ENCODE results near the gene ADGRD1. TPM values are rescaled to one million over a fixed set of nuclear protein-coding genes. Genes with fewer than 3 reads are reported as not detected.
"Not testable (repeated sequence)": the region's sequence is repeated elsewhere in the genome, so short reads cannot be mapped to it uniquely, and the experiment has no call there.

ADGRD1 gene
- total and polyA plus RNA-seq, 8 donors: 1.4 to 7.3 (median 5.2) TPM

DNA sequence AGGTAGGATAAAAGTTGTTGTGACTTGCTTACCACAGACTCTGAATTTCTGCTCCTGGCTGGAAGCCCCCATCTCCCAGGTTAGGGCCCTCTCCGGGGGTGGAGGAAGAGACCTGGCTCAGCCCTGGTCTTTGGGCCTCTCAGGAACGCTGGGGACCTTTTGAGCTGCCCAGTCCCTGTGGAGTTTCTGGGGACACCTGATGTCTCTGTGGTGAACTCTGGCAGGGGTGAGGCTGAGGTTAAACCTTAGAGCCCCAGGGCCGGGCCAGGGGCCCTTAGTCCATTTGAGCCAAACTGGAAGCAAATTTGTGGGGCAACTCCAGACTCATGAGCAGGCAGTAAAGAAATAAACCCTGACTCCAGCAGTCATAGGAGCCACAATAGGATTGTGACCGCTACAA lies 112.1 kb downstream of the ADGRD1 start:
- ATAC-seq (no peak), DNase-seq (no peak), FAIRE-seq (no peak)
- WGBS, 2 donors: 84 to 91% methylated on average over 4 of the region's 4 CpGs
- intact Hi-C loops (cut with DNase I): no loop called here
- H3K4me3 ChIP-seq: no peak overlapping the region
- no peaks in the 10 kb centered on the region for H3K36me3 ChIP-seq
- no peaks in the 10 kb centered on the region for H3K9me3 ChIP-seq
- H3K4me1 ChIP-seq: no peaks in the 10 kb centered on the region
- H3K27me3 ChIP-seq: no peaks in the 10 kb centered on the region
- no peak overlapping the region for H3K27ac ChIP-seq
- TF ChIP-seq, protein P1, sequence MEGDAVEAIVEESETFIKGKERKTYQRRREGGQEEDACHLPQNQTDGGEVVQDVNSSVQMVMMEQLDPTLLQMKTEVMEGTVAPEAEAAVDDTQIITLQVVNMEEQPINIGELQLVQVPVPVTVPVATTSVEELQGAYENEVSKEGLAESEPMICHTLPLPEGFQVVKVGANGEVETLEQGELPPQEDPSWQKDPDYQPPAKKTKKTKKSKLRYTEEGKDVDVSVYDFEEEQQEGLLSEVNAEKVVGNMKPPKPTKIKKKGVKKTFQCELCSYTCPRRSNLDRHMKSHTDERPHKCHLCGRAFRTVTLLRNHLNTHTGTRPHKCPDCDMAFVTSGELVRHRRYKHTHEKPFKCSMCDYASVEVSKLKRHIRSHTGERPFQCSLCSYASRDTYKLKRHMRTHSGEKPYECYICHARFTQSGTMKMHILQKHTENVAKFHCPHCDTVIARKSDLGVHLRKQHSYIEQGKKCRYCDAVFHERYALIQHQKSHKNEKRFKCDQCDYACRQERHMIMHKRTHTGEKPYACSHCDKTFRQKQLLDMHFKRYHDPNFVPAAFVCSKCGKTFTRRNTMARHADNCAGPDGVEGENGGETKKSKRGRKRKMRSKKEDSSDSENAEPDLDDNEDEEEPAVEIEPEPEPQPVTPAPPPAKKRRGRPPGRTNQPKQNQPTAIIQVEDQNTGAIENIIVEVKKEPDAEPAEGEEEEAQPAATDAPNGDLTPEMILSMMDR (IDR thresholded peaks at IDR 0.05): no peak

GRCh38 chr12:131066207-131066885 lies 112.6 kb downstream of the ADGRD1 start:
- FAIRE-seq (no peak), DNase-seq (peak in 1 of 6 donors; percentile 31), ATAC-seq (no peak)
- Histone ChIP-seq H3K27ac (no peak overlapping the region), H3K36me3 (no peaks in the 10 kb centered on the region), H3K27me3 (no peaks in the 10 kb centered on the region), H3K4me3 (no peak overlapping the region), H3K4me1 (no peaks in the 10 kb centered on the region), H3K9me3 (no peaks in the 10 kb centered on the region)
- intact Hi-C loops (cut with DNase I): no loop called here
- TF ChIP-seq, protein P1 (IDR thresholded peaks at IDR 0.05): no peak
- WGBS, 2 donors: 82 to 87% methylated on average over 27 of the region's 27 CpGs

- Histone ChIP-seq H3K36me3 (no peaks in the 10 kb centered on the region), H3K4me1 (no peaks in the 10 kb centered on the region), H3K27me3 (no peaks in the 10 kb centered on the region), H3K27ac (no peak overlapping the region), H3K9me3 (no peaks in the 10 kb centered on the region), H3K4me3 (no peak overlapping the region)
- WGBS, 2 donors: 82 to 88% methylated on average over 14 of the region's 14 CpGs
- FAIRE-seq (no peak), ATAC-seq (no peak), DNase-seq (peak in 2 of 6 donors; percentile 43 to 46)
- intact Hi-C loops (cut with DNase I): no loop called here
- TF ChIP-seq, protein P1 (IDR thresholded peaks at IDR 0.05): no peak
Measured at GRCh38 chr12:131066886-131067490, 113.3 kb downstream of the ADGRD1 start.

- intact Hi-C loops (cut with DNase I): no loop called here
- TF ChIP-seq, protein P1 (IDR thresholded peaks at IDR 0.05): no peak
- FAIRE-seq (no peak), DNase-seq (no peak), ATAC-seq (no peak)
- no peaks in the 10 kb centered on the region for H3K4me1 ChIP-seq
- 84 to 88% methylated on average over 12 of the region's 12 CpGs for WGBS, 2 donors
- no peak overlapping the region for H3K27ac ChIP-seq
- no peaks in the 10 kb centered on the region for H3K36me3 ChIP-seq
- no peak overlapping the region for H3K4me3 ChIP-seq
- H3K9me3 ChIP-seq: no peaks in the 10 kb centered on the region
- no peaks in the 10 kb centered on the region for H3K27me3 ChIP-seq
Measured at GRCh38 chr12:131067981-131068851, 114.5 kb downstream of the ADGRD1 start.

GRCh38 chr12:131068926-131069720 lies 115.4 kb downstream of the ADGRD1 start:
- H3K4me3 ChIP-seq; FAIRE-seq; H3K27ac ChIP-seq; ATAC-seq; H3K27me3 ChIP-seq; H3K9me3 ChIP-seq; H3K36me3 ChIP-seq; H3K4me1 ChIP-seq; DNase-seq; intact Hi-C loops (cut with DNase I): not testable (repeated sequence)
- WGBS, 2 donors: 79 to 82% methylated on average over 14 to 15 of the region's 17 CpGs

DNA sequence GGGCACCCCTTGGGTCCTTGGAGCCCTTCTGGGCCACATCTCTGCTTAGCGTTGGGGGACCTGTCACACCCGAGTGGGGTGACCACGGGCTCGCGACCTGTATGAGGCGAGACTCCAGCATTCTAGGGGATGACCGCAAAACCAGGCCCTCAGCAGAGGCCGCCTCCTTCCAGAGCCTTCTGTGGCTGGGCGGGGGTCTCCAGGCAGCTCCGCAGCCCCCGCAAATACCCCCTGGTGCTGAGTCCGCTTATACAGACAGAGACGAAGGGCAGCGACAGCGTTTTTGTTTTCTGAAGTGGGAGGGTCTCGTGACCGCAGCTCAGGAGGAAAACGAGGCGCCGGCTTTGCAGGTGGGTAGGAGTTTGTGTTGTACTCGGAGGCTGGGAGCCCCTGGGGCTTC lies 116.4 kb downstream of the ADGRD1 start:
- H3K36me3 ChIP-seq; H3K27me3 ChIP-seq; H3K9me3 ChIP-seq; intact Hi-C loops (cut with DNase I); ATAC-seq; FAIRE-seq; H3K27ac ChIP-seq; H3K4me3 ChIP-seq; H3K4me1 ChIP-seq: not testable (repeated sequence)
- peak in 1 of 6 donors; percentile 33 for DNase-seq
- 94 to 97% methylated on average over 20 to 21 of the region's 21 CpGs for WGBS, 2 donors

GRCh38 chr12:131070668-131071067 lies 117.0 kb downstream of the ADGRD1 start:
- intact Hi-C loops (cut with DNase I); H3K27ac ChIP-seq; H3K4me1 ChIP-seq; FAIRE-seq; DNase-seq; H3K9me3 ChIP-seq; ATAC-seq; H3K36me3 ChIP-seq; H3K4me3 ChIP-seq; H3K27me3 ChIP-seq: not testable (repeated sequence)
- 93 to 96% methylated on average over 3 of the region's 6 CpGs for WGBS, 2 donors

Measured in pancreas (tissue), 10 donors.